K562 (cell line): Measurements from ENCODE around the gene TSTD1. TPM values are rescaled to one million over a fixed set of nuclear protein-coding genes. Genes with fewer than 3 reads are reported as not detected.

Source experiments
- BACH1 ChIP-seq: fragments of 200-800 bp; sonication (Bioruptor generic); IDR thresholded peaks from 2 replicates; pipeline ENCODE4 v1.6.1; 2016; ENCODE audit warnings: missing genetic modification characterization, missing compliant biosample characterization
- CHD1 ChIP-seq: fragments of 200-600 bp; sonication (generic); IDR thresholded peaks from one replicate; pipeline ENCODE4 v1.6.1; 2012; ENCODE audit warnings: mild to moderate bottlenecking, moderate library complexity, low read length, inconsistent platforms
- DMBX1 ChIP-seq: fragments of 250-450 bp; sonication (Bioruptor Pico); IDR thresholded peaks from 2 replicates; pipeline ENCODE4 v1.8.0; 2022; ENCODE audit warnings: inconsistent platforms, mild to moderate bottlenecking, moderate library complexity, borderline replicate concordance
- E2F4 ChIP-seq: sonication (generic); formaldehyde crosslinking; IDR thresholded peaks from 2 replicates; pipeline ENCODE4 v1.8.0; 2022; ENCODE audit warnings: mild to moderate bottlenecking, low read depth, missing genetic modification reagents
- FOSL1 ChIP-seq: fragments of 200-800 bp; sonication (Bioruptor generic); conservative IDR thresholded peaks from 2 replicates; pipeline ENCODE4 v1.6.1; 2016; ENCODE audit warnings: missing genetic modification characterization, missing compliant biosample characterization
- GABPB1 ChIP-seq: sonication (generic); formaldehyde crosslinking; IDR thresholded peaks from 2 replicates; pipeline ENCODE4 v1.8.0; 2022; ENCODE audit warnings: mild to moderate bottlenecking, missing genetic modification reagents
- GTF2B ChIP-seq: IDR thresholded peaks from 2 replicates; pipeline ENCODE4 v1.6.1; 2011; ENCODE audit not compliant: insufficient read length; ENCODE audit errors: extremely low read depth
- HDAC3 ChIP-seq: fragments of 450-650 bp; IDR thresholded peaks from 2 replicates; pipeline ENCODE4 v1.6.1; 2018; ENCODE audit warnings: borderline replicate concordance, mild to moderate bottlenecking, moderate library complexity; ENCODE audit not compliant: partially characterized antibody
- HIVEP1 ChIP-seq: fragments of 250-450 bp; sonication (Bioruptor Pico); IDR thresholded peaks from 2 replicates; pipeline ENCODE4 v1.4.0; 2020; ENCODE audit warnings: mild to moderate bottlenecking
- HNRNPK ChIP-seq: fragments of 200-400 bp; formaldehyde crosslinking; IDR thresholded peaks from one replicate; pipeline ENCODE4 v1.6.1; 2018; ENCODE audit warnings: mild to moderate bottlenecking, low read depth, low read length; ENCODE audit not compliant: poor library complexity, severe bottlenecking
- HNRNPLL ChIP-seq: fragments of 200-400 bp; formaldehyde crosslinking; IDR thresholded peaks from 2 replicates; pipeline ENCODE4 v1.6.1; 2017; ENCODE audit warnings: low read length, low read depth, mild to moderate bottlenecking; ENCODE audit not compliant: poor library complexity, severe bottlenecking
- JUND ChIP-seq, 2 experiments: IDR thresholded peaks; 2 replicates in 1 of 2; 3 replicates in 1 of 2; pipeline ENCODE4 v1.6.1; 2011; ENCODE audit warnings: borderline replicate concordance in 2 of 2, low read depth in 2 of 2, low read length in 2 of 2, improper control_type of control experiment in 1 of 2, missing biosample characterization in 1 of 2, missing genetic modification characterization in 1 of 2, missing genetic modification reagents in 1 of 2
- KAT2B ChIP-seq: IDR thresholded peaks from one replicate; pipeline ENCODE4 v1.6.1; 2012; ENCODE audit warnings: low read depth, mild to moderate bottlenecking, control low read depth, inconsistent platforms, low read length, moderate library complexity
- LCOR ChIP-seq: sonication (generic); formaldehyde crosslinking; IDR thresholded peaks from 2 replicates; pipeline ENCODE4 v1.8.0; 2022; ENCODE audit warnings: mild to moderate bottlenecking, missing genetic modification reagents
- MYNN ChIP-seq, 2 experiments: sonication (generic); formaldehyde crosslinking in 1 of 2; IDR thresholded peaks; 2 replicates each; pipeline versions ENCODE4 v1.5.0 to v1.6.1; 2016 to 2020; ENCODE audit warnings: antibody characterized with exemption in 1 of 2, missing genetic modification reagents in 1 of 2
- NELFE ChIP-seq: IDR thresholded peaks from 2 replicates; pipeline ENCODE4 v1.6.1; 2011; ENCODE audit warnings: mild to moderate bottlenecking; ENCODE audit not compliant: insufficient read depth, insufficient read length
- NFIC ChIP-seq: fragments of 450-650 bp; IDR thresholded peaks from 2 replicates; pipeline ENCODE4 v1.6.1; 2017; ENCODE audit warnings: mild to moderate bottlenecking, inconsistent platforms
- NR4A1 ChIP-seq, 2 experiments: fragments of 250-450 bp in 1 of 2; fragments of 450-650 bp in 1 of 2; sonication (Bioruptor Pico) in 1 of 2; IDR thresholded peaks; 2 replicates each; pipeline versions ENCODE4 v1.4.0 to v1.6.1; 2016 to 2020; ENCODE audit warnings: mild to moderate bottlenecking in 2 of 2, missing compliant biosample characterization in 1 of 2, missing genetic modification characterization in 1 of 2, moderate library complexity in 1 of 2
- PCBP1 ChIP-seq: fragments of 200-400 bp; formaldehyde crosslinking; IDR thresholded peaks from 2 replicates; pipeline ENCODE4 v1.6.1; 2018; ENCODE audit warnings: mild to moderate bottlenecking, low read depth, low read length; ENCODE audit not compliant: poor library complexity, severe bottlenecking
- PHTF2 ChIP-seq: fragments of 250-450 bp; sonication (Bioruptor Pico); IDR thresholded peaks from 2 replicates; pipeline ENCODE4 v1.5.0; 2021; ENCODE audit warnings: mild to moderate bottlenecking
- PREB ChIP-seq: sonication (generic); formaldehyde crosslinking; IDR thresholded peaks from 2 replicates; pipeline ENCODE4 v1.8.1; 2023; ENCODE audit warnings: mild to moderate bottlenecking, missing genetic modification reagents
- RAD21 ChIP-seq, 2 experiments: fragments of 250-450 bp in 1 of 2; fragments of 450-650 bp in 1 of 2; sonication (Bioruptor Pico) in 1 of 2; formaldehyde crosslinking in 1 of 2; IDR thresholded peaks in 1 of 2; conservative IDR thresholded peaks in 1 of 2; 2 replicates each; pipeline versions ENCODE4 v1.4.0 to v1.8.0; 2020 to 2022; ENCODE audit warnings: mild to moderate bottlenecking in 2 of 2, moderate library complexity in 1 of 2
- SMARCA5 ChIP-seq: fragments of 450-650 bp; IDR thresholded peaks from 2 replicates; pipeline ENCODE4 v1.6.1; 2016
- ZEB2 ChIP-seq: fragments of 450-650 bp; IDR thresholded peaks from 2 replicates; pipeline ENCODE4 v1.6.1; 2016
- ZNF143 ChIP-seq: sonication (generic); formaldehyde crosslinking; IDR thresholded peaks from 2 replicates; pipeline ENCODE4 v1.9.0; 2022; ENCODE audit warnings: mild to moderate bottlenecking, missing genetic modification reagents
- polyA plus RNA-seq, 8 experiments: library from polyadenylated mRNA; depleted of rRNA in 4 of 8; stranded (reverse) in 5 of 8; unstranded in 3 of 8; fragments of >200 nt; fragmentation: Nextera tagmentation in 2 of 8; fragmentation: Illumina TruSeq in 1 of 8; extraction: Ambion mirVana in 2 of 8; extraction: Trizol in 1 of 8; gene quantifications; 2 replicates each; pipeline versions ENCODE4 v1.2.1 to v1.2.3, GENCODE V29; 2011 to 2014; ENCODE audit warnings: inconsistent platforms in 1 of 8, missing spikeins in 1 of 8
- total RNA-seq, 7 experiments: library from RNA; depleted of rRNA in 6 of 7; stranded (reverse); fragments of >200 nt in 6 of 7; fragmentation: Illumina TruSeq in 2 of 7; extraction: Trizol in 2 of 7; gene quantifications; 2 replicates each; pipeline versions ENCODE4 v1.2.1 to v1.2.3, GENCODE V29; 2011 to 2021; ENCODE audit warnings: low replicate concordance in 1 of 7

TSTD1 gene
- total and polyA plus RNA-seq, 9 of the 15 experiments (the other 6 are each of a cell fraction or from before 2014, with no cell fraction given), result 0.23 to 0.53 TPM; not detected in 7

- TF ChIP-seq SMARCA5, result peak; percentile 72
- TF ChIP-seq PHTF2 (CRISPR knock-in tag), result no peak
- peak; percentile 71; the same call in 1 of the 2 replicates for TF ChIP-seq ZEB2
- peak; percentile 29; the same call in 1 of the 2 replicates for TF ChIP-seq JUND (IDR thresholded peaks at IDR 0.05; ENCODE audit: borderline replicate concordance, low read depth, low read length)
- no peak; the same call in 2 of the 3 replicates for TF ChIP-seq JUND (tag; IDR thresholded peaks at IDR 0.05; ENCODE audit: borderline replicate concordance, low read depth, low read length)
- TF ChIP-seq PCBP1, result no peak
- TF ChIP-seq NELFE, result no peak
- no peak for TF ChIP-seq ZNF143 (CRISPR knock-in tag)
- TF ChIP-seq RAD21 (CRISPR knock-in tag; conservative IDR thresholded peaks at IDR 0.05 in 1 of 2, IDR thresholded peaks at IDR 0.05 in 1 of 2), result peak in 1 of 2 experiments; percentile 8; a peak in 1 of 4 replicates
- TF ChIP-seq HIVEP1 (CRISPR knock-in tag), result no peak
- peak; percentile 84 for TF ChIP-seq NFIC
- no peak for TF ChIP-seq CHD1
- no peak for TF ChIP-seq GTF2B
- TF ChIP-seq HNRNPLL, result peak; percentile 38
- no peak for TF ChIP-seq PREB (CRISPR knock-in tag)
- TF ChIP-seq E2F4, result no peak
- TF ChIP-seq MYNN (IDR thresholded peaks at IDR 0.05), result peak; percentile 80
- TF ChIP-seq MYNN (CRISPR knock-in tag; IDR thresholded peaks at IDR 0.05), result no peak
- no peak for TF ChIP-seq NR4A1 (CRISPR knock-in tag; IDR thresholded peaks at IDR 0.05)
- no peak for TF ChIP-seq NR4A1 (tag; IDR thresholded peaks at IDR 0.05)
- no peak for TF ChIP-seq GABPB1 (CRISPR knock-in tag)
- TF ChIP-seq HDAC3, result peak; percentile 79
- peak; percentile 75; the same call in 1 of the 2 replicates for TF ChIP-seq LCOR (CRISPR knock-in tag)
- TF ChIP-seq BACH1, result no peak
- TF ChIP-seq FOSL1 (tag), result no peak
- TF ChIP-seq DMBX1 (CRISPR knock-in tag), result 0 out of 2 replicates have a peak, but pooled peaks have one; percentile 33
- no peak for TF ChIP-seq KAT2B
- no peak for TF ChIP-seq HNRNPK
Observed at GRCh38 chr1:161009602-161010211, 29.1 kb downstream of the TSTD1 start (continued).
